SK-N-SH treated with all-trans-retinoic acid at 6 μM for 48 hours (cell line): ENCODE measurements around the gene MEF2C.
A peak's percentile ranks its signal among the peaks of the same experiment; 100 is the strongest.

Source experiments
- ATAC-seq: fragments of 200-7000 bp; cut with Tn5 transposase; 3 replicates; pipeline ENCODE4 v1.9.1; 2020; ENCODE audit warnings: mild to moderate bottlenecking, moderate library complexity
- ARNTL ChIP-seq: fragments of 450-650 bp; formaldehyde crosslinking; IDR thresholded peaks from 2 replicates; pipeline ENCODE4 v1.5.0; 2020; ENCODE audit warnings: low read depth, mild to moderate bottlenecking, moderate library complexity, borderline replicate concordance
- CREB5 ChIP-seq: fragments of 250-450 bp; sonication (Bioruptor Pico); IDR thresholded peaks from 2 replicates; pipeline ENCODE4 v1.5.1; 2020; ENCODE audit warnings: low read depth, mild to moderate bottlenecking, moderate library complexity
- CSDC2 ChIP-seq: fragments of 250-450 bp; sonication (Bioruptor Pico); IDR thresholded peaks from 2 replicates; pipeline ENCODE4 v1.5.0; 2020; ENCODE audit warnings: mild to moderate bottlenecking, moderate library complexity
- CSRNP3 ChIP-seq: fragments of 250-450 bp; sonication (Bioruptor Pico); IDR thresholded peaks from 2 replicates; pipeline ENCODE4 v1.5.1; 2021; ENCODE audit warnings: mild to moderate bottlenecking, moderate library complexity
- ESRRG ChIP-seq: fragments of 250-450 bp; sonication (Bioruptor Pico); IDR thresholded peaks from 2 replicates; pipeline ENCODE4 v1.6.1; 2021; ENCODE audit warnings: mild to moderate bottlenecking
- GLIS3 ChIP-seq: fragments of 250-450 bp; sonication (Bioruptor Pico); IDR thresholded peaks from 2 replicates; pipeline ENCODE4 v1.5.0; 2020; ENCODE audit warnings: mild to moderate bottlenecking, moderate library complexity
- ISL1 ChIP-seq: fragments of 250-450 bp; sonication (Bioruptor Pico); IDR thresholded peaks from 2 replicates; pipeline ENCODE4 v2.1.2; 2022; ENCODE audit warnings: mild to moderate bottlenecking, moderate library complexity
- OSR1 ChIP-seq: fragments of 250-450 bp; sonication (Bioruptor Pico); IDR thresholded peaks from 2 replicates; pipeline ENCODE4 v1.8.0; 2022; ENCODE audit warnings: moderate library complexity, mild to moderate bottlenecking, inconsistent platforms
- PATZ1 ChIP-seq: fragments of 250-450 bp; sonication (Bioruptor Pico); IDR thresholded peaks from 2 replicates; pipeline ENCODE4 v1.8.0; 2020; ENCODE audit warnings: mild to moderate bottlenecking, moderate library complexity, borderline replicate concordance
- PPARA ChIP-seq: fragments of 250-450 bp; sonication (Bioruptor Pico); IDR thresholded peaks from 2 replicates; pipeline ENCODE4 v1.5.0; 2020; ENCODE audit warnings: mild to moderate bottlenecking, borderline replicate concordance
- SNAI2 ChIP-seq: fragments of 250-450 bp; sonication (Bioruptor Pico); IDR thresholded peaks from 2 replicates; pipeline ENCODE4 v1.5.0; 2020; ENCODE audit warnings: mild to moderate bottlenecking, moderate library complexity
- TOX ChIP-seq: fragments of 250-450 bp; sonication (Bioruptor Pico); IDR thresholded peaks from 2 replicates; pipeline ENCODE4 v1.8.0; 2021; ENCODE audit warnings: mild to moderate bottlenecking, moderate library complexity, borderline replicate concordance
- ZC3H10 ChIP-seq: fragments of 250-450 bp; sonication (Bioruptor Pico); IDR thresholded peaks from 2 replicates; pipeline ENCODE4 v1.5.1; 2021; ENCODE audit warnings: mild to moderate bottlenecking, moderate library complexity
- ZFP3 ChIP-seq: fragments of 250-450 bp; sonication (Bioruptor Pico); IDR thresholded peaks from 2 replicates; pipeline ENCODE4 v1.5.0; 2020; ENCODE audit warnings: mild to moderate bottlenecking, moderate library complexity
- ZFP30 ChIP-seq: fragments of 450-650 bp; formaldehyde crosslinking; IDR thresholded peaks from 2 replicates; pipeline ENCODE4 v1.5.0; 2022; ENCODE audit warnings: mild to moderate bottlenecking, moderate library complexity
- ZNF70 ChIP-seq: fragments of 450-650 bp; formaldehyde crosslinking; IDR thresholded peaks from 2 replicates; pipeline ENCODE4 v1.5.0; 2020; ENCODE audit warnings: mild to moderate bottlenecking, moderate library complexity
- ZNF8 ChIP-seq: fragments of 450-650 bp; formaldehyde crosslinking; IDR thresholded peaks from 2 replicates; pipeline ENCODE4 v1.5.0; 2020; ENCODE audit warnings: mild to moderate bottlenecking, moderate library complexity
- TF ChIP-seq, protein P1 (sequence below): fragments of 250-450 bp; sonication (Bioruptor Pico); IDR thresholded peaks from 2 replicates; pipeline ENCODE4 v1.5.0; 2020; ENCODE audit warnings: mild to moderate bottlenecking, moderate library complexity

MEF2C gene

DNA sequence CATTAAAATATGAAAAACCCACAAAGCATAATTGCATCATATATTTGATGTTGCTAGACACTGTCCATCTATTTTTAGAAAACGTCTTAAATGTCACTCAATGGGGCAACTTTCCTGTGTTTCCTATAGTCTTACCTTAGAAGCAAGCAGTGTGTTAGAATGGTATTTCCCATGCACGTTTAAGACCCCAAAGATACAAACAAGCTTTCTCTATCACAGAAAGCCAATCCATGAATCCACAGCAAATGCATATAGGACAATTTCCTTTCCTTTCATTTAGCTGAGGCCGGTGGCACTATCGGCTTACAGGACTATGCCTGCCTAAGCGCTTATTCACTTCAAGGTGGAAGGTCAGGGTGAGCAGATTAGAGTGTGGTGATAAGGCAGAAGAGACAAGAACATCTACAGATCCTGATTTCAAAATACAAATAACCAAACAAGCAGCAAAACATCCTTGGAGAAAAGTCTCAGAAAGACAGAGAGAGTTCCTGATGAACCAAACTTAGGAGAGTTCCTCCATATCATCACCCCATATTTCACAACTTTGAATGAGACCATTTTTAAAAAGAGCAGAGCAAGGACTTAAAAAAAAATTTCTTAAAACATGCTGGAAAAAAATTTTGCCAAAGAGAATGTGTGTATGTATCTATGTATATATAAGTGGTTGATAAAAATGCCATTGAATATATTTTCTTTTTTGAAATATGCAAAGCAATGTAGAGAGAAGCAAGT is 57.2 kb downstream of the MEF2C start (continued):
- TF ChIP-seq ZC3H10 (no peak), OSR1 (no peak), ARNTL (CRISPR knock-in tag) (no peak), SNAI2 (no peak), ZNF70 (CRISPR knock-in tag) (no peak), ESRRG (CRISPR knock-in tag) (no peak)

DNA sequence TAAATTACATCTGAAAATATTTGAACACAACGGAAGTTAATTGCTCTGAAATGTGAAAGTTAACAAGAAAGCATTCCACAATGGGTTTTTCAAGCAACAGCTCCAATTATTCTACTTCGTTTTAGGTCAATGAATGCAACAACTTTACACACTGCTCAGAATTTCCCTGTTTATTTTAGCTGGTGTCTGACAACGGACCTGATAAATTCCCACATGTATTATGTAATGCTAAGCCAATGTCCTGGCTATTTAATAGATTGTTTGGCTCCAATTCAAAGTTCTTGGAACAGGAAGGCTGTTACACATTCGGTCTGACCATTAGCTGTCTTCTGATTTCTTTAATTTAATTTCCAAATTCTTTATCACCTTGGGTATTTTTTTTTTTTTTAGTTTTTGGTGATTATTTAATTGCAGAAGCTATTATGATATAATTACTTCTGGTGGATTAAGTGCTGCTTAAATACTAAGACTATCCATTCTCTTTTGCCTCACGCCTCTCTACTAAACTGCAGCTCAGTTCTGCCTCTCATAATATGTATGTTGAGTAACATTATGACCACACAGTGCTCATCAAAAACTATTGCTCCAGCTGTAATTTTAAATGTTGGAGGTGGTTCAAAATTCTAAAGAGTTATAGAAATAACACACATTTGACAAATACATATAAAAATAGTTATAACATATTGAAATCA is 57.9 kb downstream of the MEF2C start:
- peak; percentile 78 for ATAC-seq
- TF ChIP-seq ESRRG (CRISPR knock-in tag) = no peak
- TF ChIP-seq CREB5 (CRISPR knock-in tag) = 0 out of 2 replicates have a peak, but pooled peaks have one; percentile 14
- TF ChIP-seq ISL1 (CRISPR knock-in tag) = peak; percentile 84
- TF ChIP-seq, all 23 proteins: peak for 2

GRCh38 chr5:88824141-88824540 is 58.8 kb downstream of the MEF2C start:
- ATAC-seq = no peak

GRCh38 chr5:88823201-88823600 is 59.8 kb downstream of the MEF2C start:
- ATAC-seq = no peak
- no peak for TF ChIP-seq ARNTL (CRISPR knock-in tag)
- TF ChIP-seq GLIS3 (CRISPR knock-in tag) = no peak
- no peak for TF ChIP-seq ZC3H10
- TF ChIP-seq CREB5 (CRISPR knock-in tag) = no peak
- TF ChIP-seq ZFP3 (CRISPR knock-in tag) = no peak
- TF ChIP-seq CSDC2 (CRISPR knock-in tag) = no peak
- no peak for TF ChIP-seq SNAI2
- TF ChIP-seq PATZ1 (CRISPR knock-in tag) = no peak
- no peak for TF ChIP-seq TOX (CRISPR knock-in tag)
- no peak for TF ChIP-seq OSR1
- TF ChIP-seq, all 23 proteins: peak for 0

More at GRCh38 chr5:88824141-88824540, 58.8 kb downstream of the MEF2C start:
- no peak for TF ChIP-seq TOX (CRISPR knock-in tag)
- TF ChIP-seq CSRNP3 = no peak

GRCh38 chr5:88821161-88821560 is 61.8 kb downstream of the MEF2C start:
- ATAC-seq = no peak
- TF ChIP-seq SNAI2 = no peak
- TF ChIP-seq PPARA (CRISPR knock-in tag) = no peak
- TF ChIP-seq GLIS3 (CRISPR knock-in tag) = no peak
- no peak for TF ChIP-seq ZNF8 (CRISPR knock-in tag)
- TF ChIP-seq OSR1 = no peak
- no peak for TF ChIP-seq CSRNP3
- no peak for TF ChIP-seq CREB5 (CRISPR knock-in tag)
- TF ChIP-seq, protein P1, sequence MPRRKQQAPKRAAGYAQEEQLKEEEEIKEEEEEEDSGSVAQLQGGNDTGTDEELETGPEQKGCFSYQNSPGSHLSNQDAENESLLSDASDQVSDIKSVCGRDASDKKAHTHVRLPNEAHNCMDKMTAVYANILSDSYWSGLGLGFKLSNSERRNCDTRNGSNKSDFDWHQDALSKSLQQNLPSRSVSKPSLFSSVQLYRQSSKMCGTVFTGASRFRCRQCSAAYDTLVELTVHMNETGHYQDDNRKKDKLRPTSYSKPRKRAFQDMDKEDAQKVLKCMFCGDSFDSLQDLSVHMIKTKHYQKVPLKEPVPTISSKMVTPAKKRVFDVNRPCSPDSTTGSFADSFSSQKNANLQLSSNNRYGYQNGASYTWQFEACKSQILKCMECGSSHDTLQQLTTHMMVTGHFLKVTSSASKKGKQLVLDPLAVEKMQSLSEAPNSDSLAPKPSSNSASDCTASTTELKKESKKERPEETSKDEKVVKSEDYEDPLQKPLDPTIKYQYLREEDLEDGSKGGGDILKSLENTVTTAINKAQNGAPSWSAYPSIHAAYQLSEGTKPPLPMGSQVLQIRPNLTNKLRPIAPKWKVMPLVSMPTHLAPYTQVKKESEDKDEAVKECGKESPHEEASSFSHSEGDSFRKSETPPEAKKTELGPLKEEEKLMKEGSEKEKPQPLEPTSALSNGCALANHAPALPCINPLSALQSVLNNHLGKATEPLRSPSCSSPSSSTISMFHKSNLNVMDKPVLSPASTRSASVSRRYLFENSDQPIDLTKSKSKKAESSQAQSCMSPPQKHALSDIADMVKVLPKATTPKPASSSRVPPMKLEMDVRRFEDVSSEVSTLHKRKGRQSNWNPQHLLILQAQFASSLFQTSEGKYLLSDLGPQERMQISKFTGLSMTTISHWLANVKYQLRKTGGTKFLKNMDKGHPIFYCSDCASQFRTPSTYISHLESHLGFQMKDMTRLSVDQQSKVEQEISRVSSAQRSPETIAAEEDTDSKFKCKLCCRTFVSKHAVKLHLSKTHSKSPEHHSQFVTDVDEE (CRISPR knock-in tag) = no peak
- no peak for TF ChIP-seq ZFP30 (CRISPR knock-in tag)
- TF ChIP-seq ISL1 (CRISPR knock-in tag) = no peak
- TF ChIP-seq ZFP3 (CRISPR knock-in tag) = no peak
- no peak for TF ChIP-seq TOX (CRISPR knock-in tag)
